KMS-11 (cell line): Measurements from ENCODE around the gene HNRNPK.

Experiments
- H2AFZ ChIP-seq: fragments of 200-600 bp; sonication (generic); 2 replicates; pipeline ENCODE4 v1.6.1; 2016; ENCODE audit warnings: antibody characterized with exemption, mixed run types, low read depth
- H3K27ac ChIP-seq: fragments of 200-600 bp; sonication (generic); 2 replicates; pipeline ENCODE4 v1.6.1; 2016; ENCODE audit warnings: mild to moderate bottlenecking, mixed run types
- H3K27me3 ChIP-seq: fragments of 200-600 bp; sonication (generic); 2 replicates; pipeline ENCODE4 v1.6.1; 2017; ENCODE audit warnings: mild to moderate bottlenecking, low read depth, mixed run types, moderate library complexity; ENCODE audit not compliant: insufficient read depth
- H3K36me3 ChIP-seq: fragments of 200-600 bp; sonication (generic); 2 replicates; pipeline ENCODE4 v1.6.1; 2017; ENCODE audit warnings: mild to moderate bottlenecking, mixed run types; ENCODE audit not compliant: insufficient read depth
- H3K4me1 ChIP-seq: fragments of 200-600 bp; sonication (generic); 2 replicates; pipeline ENCODE4 v1.6.1; 2016; ENCODE audit warnings: mild to moderate bottlenecking, low read depth, mixed run types; ENCODE audit not compliant: poor library complexity, severe bottlenecking
- H3K4me2 ChIP-seq: fragments of 200-600 bp; sonication (generic); 2 replicates; pipeline ENCODE4 v1.7.0; 2016; ENCODE audit warnings: mild to moderate bottlenecking, mixed run types
- H3K4me3 ChIP-seq: fragments of 200-600 bp; sonication (generic); IDR thresholded peaks from 2 replicates; pipeline ENCODE4 v1.6.1; 2017; ENCODE audit warnings: low read depth, low read length, mixed read lengths; ENCODE audit not compliant: insufficient read depth
- H3K79me2 ChIP-seq: fragments of 200-600 bp; sonication (generic); 2 replicates; pipeline ENCODE4 v1.6.1; 2016; ENCODE audit warnings: low read depth, mixed run types; ENCODE audit not compliant: insufficient read depth
- H3K9ac ChIP-seq: fragments of 200-600 bp; sonication (generic); 2 replicates; pipeline ENCODE4 v1.6.1; 2016; ENCODE audit warnings: mild to moderate bottlenecking, mixed run types
- H4K20me1 ChIP-seq: fragments of 200-600 bp; sonication (generic); 2 replicates; pipeline ENCODE4 v1.6.1; 2016; ENCODE audit warnings: mild to moderate bottlenecking, mixed run types; ENCODE audit not compliant: insufficient read depth
- TF ChIP-seq, protein P1 (sequence below): fragments of 200-600 bp; sonication (generic); conservative IDR thresholded peaks from 2 replicates; pipeline ENCODE4 v1.6.1; 2017; ENCODE audit warnings: low read depth, mild to moderate bottlenecking, antibody characterized with exemption, low read length, moderate library complexity, mixed read lengths

HNRNPK gene

GRCh38 chr9:83919111-83919510 is 60.9 kb downstream of the HNRNPK start:
- Histone ChIP-seq H3K79me2 (no peaks in the 10 kb centered on the region), H3K4me1 (peaks cover 18% of the 10 kb centered on the region), H3K4me2 (no peak overlapping the region), H3K27me3 (no peaks in the 10 kb centered on the region), H3K4me3 (no peak overlapping the region), H3K36me3 (no peaks in the 10 kb centered on the region), H3K9ac (no peak overlapping the region), H3K27ac (no peak overlapping the region), H2AFZ (no peak overlapping the region), H4K20me1 (no peaks in the 10 kb centered on the region)
- TF ChIP-seq, protein P1, sequence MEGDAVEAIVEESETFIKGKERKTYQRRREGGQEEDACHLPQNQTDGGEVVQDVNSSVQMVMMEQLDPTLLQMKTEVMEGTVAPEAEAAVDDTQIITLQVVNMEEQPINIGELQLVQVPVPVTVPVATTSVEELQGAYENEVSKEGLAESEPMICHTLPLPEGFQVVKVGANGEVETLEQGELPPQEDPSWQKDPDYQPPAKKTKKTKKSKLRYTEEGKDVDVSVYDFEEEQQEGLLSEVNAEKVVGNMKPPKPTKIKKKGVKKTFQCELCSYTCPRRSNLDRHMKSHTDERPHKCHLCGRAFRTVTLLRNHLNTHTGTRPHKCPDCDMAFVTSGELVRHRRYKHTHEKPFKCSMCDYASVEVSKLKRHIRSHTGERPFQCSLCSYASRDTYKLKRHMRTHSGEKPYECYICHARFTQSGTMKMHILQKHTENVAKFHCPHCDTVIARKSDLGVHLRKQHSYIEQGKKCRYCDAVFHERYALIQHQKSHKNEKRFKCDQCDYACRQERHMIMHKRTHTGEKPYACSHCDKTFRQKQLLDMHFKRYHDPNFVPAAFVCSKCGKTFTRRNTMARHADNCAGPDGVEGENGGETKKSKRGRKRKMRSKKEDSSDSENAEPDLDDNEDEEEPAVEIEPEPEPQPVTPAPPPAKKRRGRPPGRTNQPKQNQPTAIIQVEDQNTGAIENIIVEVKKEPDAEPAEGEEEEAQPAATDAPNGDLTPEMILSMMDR, result no peak
